Choroid plexus epithelial cell (primary cell): Measurements from ENCODE around the gene ENDOV.

Experiments used
- DNase-seq: peaks from one replicate; pipeline ENCODE4 v3.0.0-alpha.2; 2010; ENCODE audit warnings: low read depth
- H3K4me3 ChIP-seq: 2 replicates; pipeline ENCODE4 v1.5.1; 2011; ENCODE audit warnings: low read depth, mild to moderate bottlenecking, control low read depth, low read length, moderate library complexity
- CTCF ChIP-seq: conservative IDR thresholded peaks from 2 replicates; pipeline ENCODE4 v1.5.1; 2011; ENCODE audit warnings: low read depth, mild to moderate bottlenecking, control low read depth, inconsistent platforms, low read length, moderate library complexity

Gene ENDOV

GRCh38 chr17:80387071-80387470 lies 27.9 kb upstream of the ENDOV start:
- no peak for DNase-seq
- no peak for TF ChIP-seq CTCF
- no peak overlapping the region for H3K4me3 ChIP-seq

GRCh38 chr17:80388175-80388574 lies 26.8 kb upstream of the ENDOV start:
- DNase-seq: no peak
- TF ChIP-seq CTCF: peak; percentile 1
- no peak overlapping the region for H3K4me3 ChIP-seq

- TF ChIP-seq CTCF: no peak
- no peak overlapping the region for H3K4me3 ChIP-seq
- no peak for DNase-seq
These were observed 26.4 kb upstream of the ENDOV start for GRCh38 chr17:80388601-80389000.

GRCh38 chr17:80389011-80389995 lies 25.7 kb upstream of the ENDOV start:
- no peak overlapping the region for H3K4me3 ChIP-seq
- no peak for TF ChIP-seq CTCF
- DNase-seq: peak; percentile 48

GRCh38 chr17:80393241-80393890 lies 21.6 kb upstream of the ENDOV start:
- H3K4me3 ChIP-seq: no peak overlapping the region
- DNase-seq: no peak
- TF ChIP-seq CTCF: no peak

- H3K4me3 ChIP-seq: no peak overlapping the region
- no peak for TF ChIP-seq CTCF
- no peak for DNase-seq
These were observed 21.0 kb upstream of the ENDOV start for GRCh38 chr17:80393961-80394360.
